NOMO-1 treated with DMSO at 0.1 percent for 48 hours (cell line): ENCODE data around the gene SLC4A11.
A peak's percentile ranks its signal among the peaks of the same experiment; 100 is the strongest.
"Not testable (repeated sequence)": the region's sequence is repeated elsewhere in the genome, so short reads cannot be mapped to it uniquely, and the experiment has no call there.

Experiments
- DNase-seq: peaks from one replicate; lab custom pipeline; 2025; ENCODE audit not compliant: unreplicated experiment; lab: John Stamatoyannopoulos, UW

SLC4A11 gene

GRCh38 chr20:3229158-3229557, 9.8 kb downstream of the SLC4A11 start:
- no peak for DNase-seq

GRCh38 chr20:3228750-3229032, 10.3 kb downstream of the SLC4A11 start:
- no peak for DNase-seq

- no peak for DNase-seq
Measured at GRCh38 chr20:3227936-3228749, 10.8 kb downstream of the SLC4A11 start.

GRCh38 chr20:3227506-3227905, 11.5 kb downstream of the SLC4A11 start:
- no peak for DNase-seq

- DNase-seq: no peak
Measured at GRCh38 chr20:3226864-3227263, 12.1 kb downstream of the SLC4A11 start.

GRCh38 chr20:3226093-3226492, 12.9 kb downstream of the SLC4A11 start:
- no peak for DNase-seq

- DNase-seq: no peak
Measured at GRCh38 chr20:3224681-3225421, 14.1 kb downstream of the SLC4A11 start.

GRCh38 chr20:3223994-3224680, 14.9 kb downstream of the SLC4A11 start:
- no peak for DNase-seq

GRCh38 chr20:3223651-3223993, 15.4 kb downstream of the SLC4A11 start:
- no peak for DNase-seq

GRCh38 chr20:3222635-3223600, 16.1 kb downstream of the SLC4A11 start:
- no peak for DNase-seq

GRCh38 chr20:3221398-3222226, 17.4 kb downstream of the SLC4A11 start:
- no peak for DNase-seq

GRCh38 chr20:3218307-3218988, 20.5 kb downstream of the SLC4A11 start:
- no peak for DNase-seq

GRCh38 chr20:3215359-3215917, 23.6 kb downstream of the SLC4A11 start:
- DNase-seq: not testable (repeated sequence)

GRCh38 chr20:3213226-3213625, 25.8 kb downstream of the SLC4A11 start:
- no peak for DNase-seq

- no peak for DNase-seq
Measured at GRCh38 chr20:3210346-3210745, 28.6 kb downstream of the SLC4A11 start.

- no peak for DNase-seq
Measured at GRCh38 chr20:3209946-3210317, 29.1 kb downstream of the SLC4A11 start.

GRCh38 chr20:3209257-3209945, 29.6 kb downstream of the SLC4A11 start, which contains the start of gene ITPA:
Gene ITPA (plus strand): TSS chr20:3209498. CDS start chr20:3209552, 54 bp downstream.
- peak; percentile 50 for DNase-seq

- DNase-seq: peak; percentile 27
Measured at GRCh38 chr20:3208786-3209256, 30.2 kb downstream of the SLC4A11 start.
